ENCODE data around the gene TRPM6. TPM values are rescaled to one million over a fixed set of nuclear protein-coding genes. Genes with fewer than 3 reads are reported as not detected.

The TRPM6 gene
- total RNA-seq (2014; rRNA removed; shearing (Covaris generic)) (not detected in 2 replicates), total RNA-seq (2022) (not detected in 2 replicates), Bru-seq, nascent RNA (percentile 3 among the genes with signal in this experiment), BruChase-seq, experiment 1, labeled RNA remaining after a 6-hour chase (not detected), BruChase-seq, experiment 2, labeled RNA remaining after a 2-hour chase (percentile 1 among the genes with signal in this experiment)
- long read RNA-seq: 0 reads

GRCh38 chr9:74887041-74887980 is at the start of gene TRPM6:
TSS of gene TRPM6 (minus strand) at chr9:74887921. CDS start at chr9:74887856, 65 bp downstream.
- TF ChIP-seq EZH2phosphoT487 (IDR thresholded peaks at IDR 0.05; ENCODE audit: borderline replicate concordance, low read depth, low read length) (no peak), CTCF (conservative IDR thresholded peaks at IDR 0.05; ENCODE audit: low read length) (no peak)
- no peaks in the 10 kb centered on the region for H3K36me3 ChIP-seq (ENCODE audit: insufficient read depth, low read length)
- H3K4me3 ChIP-seq (ENCODE audit: low read depth, low read length, poor library complexity, severe bottlenecking): no peak within 1 kb of the TSS
- no peaks in the 10 kb centered on the region for H3K4me1 ChIP-seq (ENCODE audit: insufficient read depth, low read length, poor library complexity, severe bottlenecking)
- no peak within 1 kb of the TSS for H2AFZ ChIP-seq (ENCODE audit: low read length)
- no peak within 1 kb of the TSS for H3K4me2 ChIP-seq (ENCODE audit: low read length)
- no TSS peak for BruUV-seq (replicated peaks)
- H4K20me1 ChIP-seq (ENCODE audit: insufficient read depth, low read length): no peaks in the 10 kb centered on the region
- H3K27ac ChIP-seq (ENCODE audit: low read depth, low read length, poor library complexity, severe bottlenecking): no peak within 1 kb of the TSS
- no peaks in the 10 kb centered on the region for H3K9me2 ChIP-seq (ENCODE audit: insufficient read depth, low read length)
- CTCF ChIA-PET (ENCODE audit: unreplicated experiment): no interaction called here
- H3K79me2 ChIP-seq (ENCODE audit: insufficient read depth, low read depth, low read length): no peaks in the 10 kb centered on the region
- DNase-seq (ENCODE audit: low spot score): no peak
- POLR2A ChIA-PET: interaction anchor here (0.6 kb wide), 1 partner anchor 105 kb away, joined by 3 read pairs; no protein-coding TSS in a partner anchor
- no peaks in the 10 kb centered on the region for H3K9me3 ChIP-seq (ENCODE audit: low read length)
- intact Hi-C loops (cut with micrococcal nuclease; ENCODE audit: unreplicated experiment): no loop called here

- CTCF ChIA-PET (ENCODE audit: unreplicated experiment): no interaction called here
Observed at GRCh38 chr9:74935008-74935407, 47.3 kb upstream of the TRPM6 start.

More at GRCh38 chr9:74935008-74935407, 47.3 kb upstream of the TRPM6 start:
- Histone ChIP-seq H3K79me2 (ENCODE audit: insufficient read depth, low read depth, low read length) (no peaks in the 10 kb centered on the region), H3K27ac (ENCODE audit: low read depth, low read length, poor library complexity, severe bottlenecking) (no peak overlapping the region), H3K4me1 (ENCODE audit: insufficient read depth, low read length, poor library complexity, severe bottlenecking) (no peaks in the 10 kb centered on the region), H3K9me3 (ENCODE audit: low read length) (peaks cover 7% of the 10 kb centered on the region; the same call in 1 of the 2 replicates), H3K4me2 (ENCODE audit: low read length) (no peak overlapping the region), H2AFZ (ENCODE audit: low read length) (no peak overlapping the region), H3K36me3 (ENCODE audit: insufficient read depth, low read length) (no peaks in the 10 kb centered on the region), H3K9me2 (ENCODE audit: insufficient read depth, low read length) (no peaks in the 10 kb centered on the region), H3K4me3 (ENCODE audit: low read depth, low read length, poor library complexity, severe bottlenecking) (no peak overlapping the region), H4K20me1 (ENCODE audit: insufficient read depth, low read length) (no peaks in the 10 kb centered on the region)
- TF ChIP-seq CTCF (conservative IDR thresholded peaks at IDR 0.05; ENCODE audit: low read length) (no peak), EZH2phosphoT487 (IDR thresholded peaks at IDR 0.05; ENCODE audit: borderline replicate concordance, low read depth, low read length) (no peak)
- no peak for DNase-seq (ENCODE audit: low spot score)
- POLR2A ChIA-PET: interaction anchor here (0.7 kb wide), 1 partner anchor 248 kb away, joined by 3 read pairs; no protein-coding TSS in a partner anchor
- no TSS peak for BruUV-seq (replicated peaks)
- intact Hi-C loops (cut with micrococcal nuclease; ENCODE audit: unreplicated experiment): no loop called here

Data from OCI-LY7 (cell line).